IPS-20b (cell line): ENCODE measurements around the gene SNRPA1.
"Not testable (repeated sequence)": the region's sequence is repeated elsewhere in the genome, so short reads cannot be mapped to it uniquely, and the experiment has no call there.

Experiments used
- H3K27ac ChIP-seq: one replicate; pipeline ENCODE4 v1.5.1; 2013; ENCODE audit warnings: low read length
- H3K27me3 ChIP-seq: 2 replicates; pipeline ENCODE4 v1.6.1; 2013; ENCODE audit warnings: mild to moderate bottlenecking, low read length, inconsistent platforms; ENCODE audit not compliant: insufficient read depth
- H3K36me3 ChIP-seq: 2 replicates; pipeline ENCODE4 v1.6.1; 2013; ENCODE audit warnings: low read depth, mild to moderate bottlenecking, inconsistent platforms, low read length, moderate library complexity; ENCODE audit not compliant: insufficient read depth
- H3K4me1 ChIP-seq: 2 replicates; pipeline ENCODE4 v1.6.1; 2013; ENCODE audit warnings: mild to moderate bottlenecking, control low read depth, inconsistent platforms, low read length, moderate library complexity; ENCODE audit not compliant: insufficient read depth
- H3K4me3 ChIP-seq: 2 replicates; pipeline ENCODE4 v1.5.1; 2013; ENCODE audit warnings: mild to moderate bottlenecking, low read length, inconsistent platforms
- H3K9ac ChIP-seq: 2 replicates; pipeline ENCODE4 v1.6.1; 2013; ENCODE audit warnings: low read depth, mild to moderate bottlenecking, inconsistent platforms, low read length, moderate library complexity
- H3K9me3 ChIP-seq: 2 replicates; pipeline ENCODE4 v1.6.1; 2013; ENCODE audit warnings: mild to moderate bottlenecking, low read depth, low read length, inconsistent platforms; ENCODE audit not compliant: insufficient read depth

The SNRPA1 gene

DNA sequence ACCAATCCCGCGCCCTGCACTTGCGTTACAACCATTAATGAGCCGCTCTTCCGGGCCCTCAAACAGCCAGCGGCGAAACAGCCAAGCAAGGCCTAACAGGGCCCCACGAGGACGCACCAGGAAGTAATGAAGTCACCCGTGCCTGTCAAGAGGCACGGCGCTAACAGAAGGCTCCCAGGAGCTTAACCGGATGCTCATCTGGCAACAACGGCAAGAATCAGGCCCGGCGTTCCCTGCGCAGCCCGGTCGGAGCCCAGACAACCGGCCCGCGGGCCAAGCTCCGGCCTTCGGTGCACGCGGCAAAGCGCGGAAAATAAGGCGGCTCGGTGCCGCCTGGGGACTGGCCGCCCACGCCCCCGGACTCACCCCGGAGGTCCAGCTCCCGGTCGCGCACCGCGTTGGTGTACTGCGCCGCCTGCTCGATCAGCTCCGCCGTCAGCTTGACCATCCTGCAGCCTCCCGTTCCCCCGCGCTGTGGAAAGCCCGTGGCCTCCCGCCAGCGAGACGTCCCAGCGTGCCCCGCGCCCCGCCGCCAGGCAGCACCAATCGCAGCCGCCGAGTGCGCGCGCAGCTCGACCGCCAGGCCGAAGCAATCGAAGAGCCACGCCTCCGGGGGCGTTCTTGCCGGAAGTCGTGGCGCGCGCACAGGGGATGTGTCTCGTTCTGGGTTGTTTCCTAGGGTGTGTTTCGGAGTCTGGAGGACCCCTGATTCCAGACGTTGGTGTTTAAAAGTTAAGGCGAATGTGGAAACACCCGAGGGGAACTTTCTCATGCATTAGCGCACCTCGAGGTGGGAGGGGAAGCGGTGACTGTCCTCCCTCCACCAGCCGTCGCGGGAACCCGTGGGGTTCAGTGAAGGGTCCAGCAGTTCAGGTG, at the start of gene SNRPA1:
SNRPA1 (minus strand) TSS at position 518 of the 876 bp plus-strand sequence; CDS start at position 448, 70 bp downstream.
- H3K9me3 ChIP-seq, result no peaks in the 10 kb centered on the region
- H3K27ac ChIP-seq, result no peak within 1 kb of the TSS
- peaks cover 5% of the 10 kb centered on the region for H3K4me1 ChIP-seq
- peak within 1 kb of the TSS; percentile 89 for H3K9ac ChIP-seq
- H3K36me3 ChIP-seq, result peaks cover 24% of the 10 kb centered on the region
- no peaks in the 10 kb centered on the region for H3K27me3 ChIP-seq
- peak within 1 kb of the TSS; percentile 93 for H3K4me3 ChIP-seq

DNA sequence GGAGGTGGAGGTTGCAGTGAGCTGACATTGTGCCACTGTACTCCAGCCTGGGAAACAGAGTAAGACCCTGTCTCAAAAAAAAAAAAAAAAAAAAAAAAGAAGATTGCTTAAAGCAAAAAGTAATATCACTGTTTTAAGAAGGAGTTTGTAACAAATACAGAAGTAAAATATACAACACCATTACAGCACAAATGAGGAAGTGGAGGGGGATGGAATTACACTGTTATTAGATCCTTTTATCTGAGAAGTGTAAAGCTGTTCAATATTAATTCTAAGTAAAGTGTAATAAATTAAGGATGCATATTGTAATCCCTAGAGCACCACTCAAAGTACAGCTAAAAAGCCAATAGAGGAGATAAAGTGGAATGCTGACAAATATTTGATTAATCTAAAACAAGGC, 47.0 kb upstream of the SNRPA1 start:
- Histone ChIP-seq H3K36me3 (no peaks in the 10 kb centered on the region), H3K4me3 (no peak overlapping the region), H3K27ac (no peak overlapping the region), H3K27me3 (no peaks in the 10 kb centered on the region), H3K4me1 (no peaks in the 10 kb centered on the region), H3K9me3 (no peaks in the 10 kb centered on the region), H3K9ac (no peak overlapping the region)

DNA sequence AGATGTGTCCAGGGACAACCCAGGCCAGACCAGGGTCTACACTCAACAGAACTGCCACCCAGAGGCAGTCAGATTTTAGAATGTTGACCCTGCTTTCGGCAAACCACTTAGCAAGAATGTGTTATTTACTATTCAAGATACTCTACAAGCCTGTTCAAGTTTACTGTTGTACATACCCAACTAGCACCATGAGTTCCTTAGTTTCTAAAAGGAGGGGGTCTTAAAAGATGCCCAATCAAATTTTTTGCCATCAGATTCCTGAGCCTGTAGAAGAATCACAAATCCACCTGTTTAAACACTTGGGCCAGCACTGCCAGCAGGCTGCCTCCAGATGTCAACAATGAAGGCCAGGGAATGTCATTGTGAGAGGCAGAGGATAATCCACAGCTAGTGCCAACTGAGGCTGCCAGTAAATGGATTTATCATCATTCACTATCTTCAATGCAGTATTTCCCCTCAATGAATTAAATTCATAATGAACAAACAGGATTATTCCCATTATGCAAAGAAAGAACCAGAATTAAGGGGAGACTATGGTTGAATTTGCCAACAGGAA, 43.5 kb upstream of the SNRPA1 start:
- Histone ChIP-seq H3K9me3 (peaks cover 9% of the 10 kb centered on the region; the same call in 1 of the 2 replicates), H3K4me3 (no peak overlapping the region), H3K27ac (no peak overlapping the region), H3K36me3 (no peaks in the 10 kb centered on the region), H3K9ac (no peak overlapping the region), H3K27me3 (0 out of 2 replicates have a peak, but pooled peaks cover 6% of the 10 kb centered on the region), H3K4me1 (no peaks in the 10 kb centered on the region)

DNA sequence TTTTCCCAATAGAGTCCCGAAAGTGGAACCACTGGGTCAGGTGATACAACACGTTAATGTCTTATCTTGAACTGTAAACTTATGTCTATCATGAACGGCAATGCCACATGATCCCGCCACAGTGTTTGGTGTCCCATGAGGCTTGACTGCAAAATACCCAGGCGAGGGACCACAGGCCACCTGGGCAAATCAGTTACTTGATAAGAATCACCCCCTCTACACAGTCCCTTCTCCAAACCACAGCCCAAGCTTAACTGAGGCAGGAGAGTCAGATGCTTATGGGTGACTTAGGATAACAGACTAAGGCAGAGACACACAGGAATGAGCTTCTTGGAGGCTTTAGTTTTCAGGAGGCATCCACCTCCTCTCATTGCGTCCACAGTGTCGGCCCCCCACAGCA, 42.9 kb upstream of the SNRPA1 start:
- Histone ChIP-seq H3K4me1 (no peaks in the 10 kb centered on the region), H3K27ac (no peak overlapping the region), H3K4me3 (no peak overlapping the region), H3K36me3 (no peaks in the 10 kb centered on the region), H3K27me3 (0 out of 2 replicates have a peak, but pooled peaks cover 6% of the 10 kb centered on the region), H3K9ac (no peak overlapping the region), H3K9me3 (peaks cover 9% of the 10 kb centered on the region; the same call in 1 of the 2 replicates)

DNA sequence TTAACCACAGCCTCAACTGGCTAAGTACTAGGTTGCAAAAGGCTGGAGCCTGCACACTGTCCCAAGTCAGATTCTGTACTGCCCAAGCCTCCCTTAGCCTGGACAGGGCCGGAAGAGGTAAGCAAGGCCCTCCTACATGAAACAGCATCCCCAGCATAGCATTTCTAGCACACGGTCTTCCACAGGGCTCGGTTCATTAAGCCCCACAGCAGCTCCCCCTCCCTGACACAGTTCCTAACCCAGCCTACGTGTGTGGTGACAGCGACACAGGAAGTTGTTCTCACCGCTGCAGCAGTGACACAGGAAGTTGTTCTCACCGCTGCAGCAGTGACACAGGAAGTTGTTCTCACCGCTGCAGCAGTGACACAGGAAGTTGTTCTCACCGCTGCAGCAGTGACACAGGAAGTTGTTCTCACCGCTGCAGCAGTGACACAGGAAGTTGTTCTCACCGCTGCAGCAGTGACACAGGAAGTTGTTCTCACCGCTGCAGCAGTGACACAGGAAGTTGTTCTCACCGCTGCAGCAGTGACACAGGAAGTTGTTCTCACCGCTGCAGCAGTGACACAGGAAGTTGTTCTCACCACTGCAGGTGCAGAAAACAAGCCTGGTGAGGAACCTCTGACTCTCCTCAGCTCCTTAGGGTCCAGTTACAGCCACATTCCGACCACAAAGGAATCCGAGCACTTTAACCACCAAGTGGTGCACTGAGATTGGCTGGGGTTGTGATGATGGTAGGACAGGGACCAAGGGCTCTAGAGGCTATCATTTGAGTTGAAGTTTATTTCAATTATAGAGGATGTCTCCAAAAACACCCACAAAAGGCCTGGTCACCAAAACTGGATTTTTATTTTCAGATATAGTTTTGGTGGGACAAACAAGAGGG, 39.1 kb upstream of the SNRPA1 start:
- H3K9me3 ChIP-seq, H3K9ac ChIP-seq, H3K4me3 ChIP-seq, H3K4me1 ChIP-seq, H3K27ac ChIP-seq, H3K36me3 ChIP-seq: not testable (repeated sequence)
- peaks cover 24% of the 10 kb centered on the region for H3K27me3 ChIP-seq

DNA sequence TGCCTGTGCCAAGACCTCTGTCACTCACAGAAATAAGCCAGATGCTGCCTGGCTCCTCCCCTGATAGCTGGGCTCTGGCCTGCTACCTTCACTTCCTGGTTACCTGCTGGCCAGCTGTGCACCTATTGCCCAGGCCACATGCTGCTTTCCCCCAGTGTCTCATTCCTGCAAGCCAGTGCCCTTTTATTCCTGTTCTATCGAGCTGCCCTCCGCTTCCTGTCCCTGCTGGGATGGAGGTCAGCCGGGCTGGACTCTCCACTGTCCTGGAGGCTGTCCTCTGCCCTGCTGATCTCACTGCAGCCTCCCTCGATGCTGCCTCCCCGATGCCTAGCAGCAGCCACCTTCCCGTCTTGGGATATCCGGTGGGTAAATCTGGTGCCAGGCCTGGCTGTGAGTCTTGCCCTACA, 37.0 kb upstream of the SNRPA1 start:
- Histone ChIP-seq H3K27ac (no peak overlapping the region), H3K4me3 (no peak overlapping the region), H3K27me3 (peaks cover 24% of the 10 kb centered on the region), H3K4me1 (no peaks in the 10 kb centered on the region), H3K9ac (no peak overlapping the region), H3K36me3 (no peaks in the 10 kb centered on the region), H3K9me3 (peaks cover 9% of the 10 kb centered on the region; the same call in 1 of the 2 replicates)

DNA sequence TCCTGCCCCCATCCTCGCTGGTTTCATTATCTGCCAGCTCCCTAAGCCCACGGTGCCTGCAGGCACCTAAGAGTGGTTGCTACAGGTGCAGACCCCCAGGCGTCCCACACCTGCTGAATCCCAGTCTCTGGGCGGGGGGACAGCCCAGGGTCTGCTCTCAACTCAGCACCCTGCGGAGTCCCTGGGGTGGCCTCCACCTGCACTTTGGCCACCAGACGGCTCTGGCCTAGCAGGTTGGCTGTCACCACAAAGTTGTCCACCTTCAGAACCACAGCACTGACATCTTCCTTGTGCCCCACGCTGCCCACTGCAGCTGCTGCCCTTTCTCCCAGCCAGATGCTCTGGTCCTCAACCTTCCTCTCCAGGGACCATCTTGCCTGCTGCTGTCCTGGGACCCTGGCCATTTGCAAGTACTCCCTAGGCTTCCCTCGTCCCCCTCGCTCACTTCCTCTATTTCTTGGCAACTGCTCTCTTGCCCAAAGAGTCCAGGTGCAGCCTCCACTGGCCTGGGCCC, 34.9 kb upstream of the SNRPA1 start:
- no peak overlapping the region for H3K27ac ChIP-seq
- H3K4me1 ChIP-seq, result no peaks in the 10 kb centered on the region
- H3K9ac ChIP-seq, result no peak overlapping the region
- peaks cover 18% of the 10 kb centered on the region for H3K27me3 ChIP-seq
- no peak overlapping the region for H3K4me3 ChIP-seq
- H3K9me3 ChIP-seq, result peaks cover 7% of the 10 kb centered on the region; the same call in 1 of the 2 replicates
- no peaks in the 10 kb centered on the region for H3K36me3 ChIP-seq

DNA sequence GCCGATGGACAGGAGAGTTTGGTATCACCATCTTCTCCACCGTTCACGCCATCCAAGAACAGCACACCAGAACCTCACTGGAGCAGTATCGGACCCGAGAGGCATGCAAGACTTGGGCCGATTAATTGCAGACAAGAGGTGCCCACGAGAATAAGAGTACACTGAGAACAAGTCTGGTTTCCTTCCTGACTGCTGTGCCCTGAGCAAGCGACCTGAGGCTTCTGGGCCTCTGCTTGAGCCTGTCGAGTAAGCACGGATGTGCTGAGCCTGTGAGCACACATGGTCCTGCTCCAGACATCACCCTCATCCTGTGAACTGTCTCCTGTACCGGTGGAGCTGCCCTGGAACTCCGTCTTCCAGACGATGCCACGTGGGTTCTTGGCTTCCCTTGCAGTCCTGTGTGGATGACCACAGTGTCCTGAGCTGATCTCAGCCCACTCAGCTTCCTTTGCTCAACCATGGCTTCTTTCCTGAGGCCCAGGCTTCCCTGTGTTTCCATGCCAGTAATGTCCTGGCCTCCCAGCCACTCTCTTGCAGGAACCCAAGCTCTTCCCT, 34.3 kb upstream of the SNRPA1 start:
- no peaks in the 10 kb centered on the region for H3K4me1 ChIP-seq
- no peak overlapping the region for H3K4me3 ChIP-seq
- peaks cover 18% of the 10 kb centered on the region for H3K27me3 ChIP-seq
- H3K9me3 ChIP-seq, result peaks cover 2% of the 10 kb centered on the region; the same call in 1 of the 2 replicates
- no peak overlapping the region for H3K27ac ChIP-seq
- H3K9ac ChIP-seq, result no peak overlapping the region
- H3K36me3 ChIP-seq, result no peaks in the 10 kb centered on the region

DNA sequence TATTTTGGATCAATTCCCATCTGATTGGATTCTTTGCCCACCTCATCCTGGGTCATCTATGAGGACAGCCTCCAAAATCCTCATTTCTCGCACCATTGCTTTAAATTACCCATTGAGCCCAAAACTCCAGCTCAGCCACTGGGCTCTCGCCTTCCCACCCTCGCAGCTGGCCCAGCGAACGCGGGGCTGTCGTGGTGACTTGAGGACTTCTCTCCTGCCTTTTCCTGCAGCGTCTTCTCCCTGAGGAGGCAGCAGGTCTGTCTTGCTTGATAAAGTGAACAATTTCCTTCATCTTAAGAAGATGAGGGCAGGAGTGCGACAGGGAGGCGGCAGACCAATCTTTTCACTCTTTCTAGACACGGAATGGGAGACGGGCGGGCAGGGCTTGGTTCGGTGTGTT, 33.0 kb upstream of the SNRPA1 start:
- Histone ChIP-seq H3K9me3 (no peaks in the 10 kb centered on the region), H3K27me3 (peaks cover 18% of the 10 kb centered on the region), H3K27ac (no peak overlapping the region), H3K36me3 (no peaks in the 10 kb centered on the region), H3K4me3 (no peak overlapping the region), H3K4me1 (no peaks in the 10 kb centered on the region), H3K9ac (no peak overlapping the region)

DNA sequence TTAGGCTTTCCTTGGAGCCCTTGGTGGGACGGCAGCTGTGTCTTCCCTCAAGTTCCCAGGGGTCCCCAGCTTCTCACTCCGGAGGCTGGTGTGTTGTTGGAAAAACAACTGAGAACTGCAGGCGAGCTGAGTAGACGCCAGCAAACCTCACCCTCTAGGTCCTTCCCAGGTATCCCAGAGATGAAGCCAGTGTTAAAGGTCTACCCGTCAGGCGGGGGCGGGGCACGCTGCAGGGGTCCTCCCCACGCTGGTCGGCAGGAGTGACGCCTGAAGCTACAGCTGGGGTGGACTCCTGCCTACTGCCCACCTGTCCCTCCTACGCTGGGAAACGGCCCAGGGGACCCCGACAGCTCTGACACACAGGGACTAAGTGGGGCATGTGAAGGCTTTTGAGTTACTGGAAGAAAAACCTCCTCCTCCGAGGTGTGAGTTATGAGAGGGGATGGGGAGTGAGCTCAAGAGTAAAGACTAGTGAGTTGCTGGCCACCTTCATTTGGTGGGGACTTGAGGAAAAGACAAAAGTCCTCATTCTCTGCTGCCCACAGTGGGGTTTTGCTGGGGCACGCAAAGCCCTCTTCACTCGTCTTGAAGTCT, 32.2 kb upstream of the SNRPA1 start:
- Histone ChIP-seq H3K9me3 (no peaks in the 10 kb centered on the region), H3K9ac (no peak overlapping the region)

More for the DNA sequence above, 32.2 kb upstream of the SNRPA1 start:
- Histone ChIP-seq H3K27ac (no peak overlapping the region), H3K27me3 (peaks cover 13% of the 10 kb centered on the region), H3K36me3 (no peaks in the 10 kb centered on the region), H3K4me1 (no peaks in the 10 kb centered on the region), H3K4me3 (no peak overlapping the region)
